ENCODE measurements around the gene OR9K2. TPM values are rescaled to one million over a fixed set of nuclear protein-coding genes. Genes with fewer than 3 reads are reported as not detected.

OR9K2 gene
- not detected in 2 replicates for total RNA-seq

GRCh38 chr12:55126106-55126505 lies at the start of gene OR9K2:
OR9K2 (plus strand) TSS chr12:55126406; CDS start chr12:55129835, 3,429 bp downstream.

Other genes starting within 250 kb of the OR9K2 start
- not detected in 2 replicates for gene TESPA1, start 141.6 kb upstream of the OR9K2 start, total RNA-seq
- not detected in 2 replicates for gene NEUROD4, start 106.4 kb upstream of the OR9K2 start, total RNA-seq
- gene OR10A7, start 94.6 kb downstream of the OR9K2 start, total RNA-seq = not detected in 2 replicates
- gene OR6C74, start 118.2 kb downstream of the OR9K2 start, total RNA-seq = not detected in 2 replicates
- not detected in 2 replicates for gene OR6C6, start 170.2 kb downstream of the OR9K2 start, total RNA-seq
- gene OR6C1, start 187.9 kb downstream of the OR9K2 start, total RNA-seq = not detected in 2 replicates
- gene OR6C3, start 204.3 kb downstream of the OR9K2 start, total RNA-seq = not detected in 2 replicates
- gene OR6C75, start 236.6 kb downstream of the OR9K2 start, total RNA-seq = not detected in 2 replicates

All from uterine smooth muscle cell (primary cell).